Natural killer cell (primary cell): ENCODE measurements around the gene HSP90AA1. TPM values are rescaled to one million over a fixed set of nuclear protein-coding genes. Genes with fewer than 3 reads are reported as not detected.

Experiments used
- ATAC-seq, 3 donors: fragments of 150-1000 bp in 2 of 3; fragments of 200-7000 bp in 1 of 3; cut with Tn5 transposase; 1 replicate in 1 of 3; 2 replicates in 2 of 3; pipeline ENCODE4 v1.10.0; 2021; ENCODE audit warnings: mild to moderate bottlenecking in 2 of 3, moderate library complexity in 2 of 3
- DNase-seq, 2 donors: peaks; one replicate each; pipeline versions ENCODE4 v3.0.0 to v3.0.0-alpha.2; 2013 to 2021; ENCODE audit warnings: mixed read lengths in 1 of 2
- H3K27ac ChIP-seq: one replicate; pipeline ENCODE4 v1.5.1; 2013; ENCODE audit warnings: mild to moderate bottlenecking, low read length
- H3K27me3 ChIP-seq: one replicate; pipeline ENCODE4 v1.6.1; 2013; ENCODE audit warnings: low read length; ENCODE audit not compliant: control insufficient read depth, insufficient read depth
- H3K36me3 ChIP-seq: one replicate; pipeline ENCODE4 v1.6.1; 2013; ENCODE audit warnings: low read length; ENCODE audit not compliant: control insufficient read depth, insufficient read depth
- H3K4me1 ChIP-seq: one replicate; pipeline ENCODE4 v1.6.1; 2013; ENCODE audit warnings: low read length; ENCODE audit not compliant: control insufficient read depth, insufficient read depth
- H3K4me3 ChIP-seq: one replicate; pipeline ENCODE4 v1.5.1; 2013; ENCODE audit warnings: low read length
- H3K9me3 ChIP-seq: one replicate; pipeline ENCODE4 v1.6.1; 2013; ENCODE audit warnings: low read length; ENCODE audit not compliant: control insufficient read depth, insufficient read depth
- H3K27ac Mint-ChIP-seq, 2 donors: one replicate each; pipeline ENCODE4 v1.8.0; 2022; ENCODE audit warnings: mild to moderate bottlenecking in 2 of 2, mixed read lengths in 2 of 2, moderate library complexity in 1 of 2
- H3K27me3 Mint-ChIP-seq, 2 donors: one replicate each; pipeline ENCODE4 v1.8.0; 2022; ENCODE audit warnings: low read depth in 2 of 2, mixed read lengths in 2 of 2
- H3K36me3 Mint-ChIP-seq: one replicate; pipeline ENCODE4 v1.8.0; 2022; ENCODE audit warnings: mixed read lengths
- H3K4me1 Mint-ChIP-seq, 2 donors: one replicate each; pipeline ENCODE4 v1.8.0; 2022; ENCODE audit warnings: mixed read lengths in 2 of 2
- H3K4me3 Mint-ChIP-seq: one replicate; pipeline ENCODE4 v1.8.0; 2022; ENCODE audit warnings: mild to moderate bottlenecking, moderate library complexity, mixed read lengths
- H3K9me3 Mint-ChIP-seq, 2 donors: one replicate each; pipeline ENCODE4 v1.8.0; 2022; ENCODE audit warnings: mixed read lengths in 2 of 2
- CTCF ChIP-seq: fragments of 200-600 bp; IDR thresholded peaks from one replicate; pipeline ENCODE4 v1.8.0; 2022; ENCODE audit warnings: antibody characterized with exemption
- WGBS: methylation state at CpG from one replicate; pipeline ENCODE4 v1.1.7; 2013; ENCODE audit warnings: missing lambda C conversion rate; ENCODE audit not compliant: insufficient coverage; 5-methylcytosine and 5-hydroxymethylcytosine counted together
- intact Hi-C: fragments of 100-400 bp; cut with micrococcal nuclease; formaldehyde crosslinking; loops from one replicate; pipeline ENCODE4 v1.14.2; 2022
- total RNA-seq, 4 donors: library from RNA; stranded (reverse); fragments of 120-200 nt in 1 of 4; gene quantifications; one replicate each; pipeline versions ENCODE4 v1.2.3 to v1.2.4, GENCODE V29; 2013 to 2022

HSP90AA1 gene
- total RNA-seq, 3 donors from 2014 or later (not counting 1 experiment from before 2014, with no cell fraction given) = 470 to 665 (median 663) TPM

- intact Hi-C loops = loop anchor here (1.0 kb wide), 1 partner anchor 32 kb away; no protein-coding TSS in a partner anchor
- ATAC-seq = no peak
- Histone ChIP-seq H3K36me3 (no peaks in the 10 kb centered on the region), H3K9me3 (no peaks in the 10 kb centered on the region), H3K4me1 (peaks cover 17% of the 10 kb centered on the region), H3K27ac (no peak overlapping the region), H3K27me3 (no peaks in the 10 kb centered on the region), H3K4me3 (no peak overlapping the region)
- no peak overlapping the region for H3K4me3 Mint-ChIP-seq
- DNase-seq = no peak
- H3K27me3 Mint-ChIP-seq = no peaks in the 10 kb centered on the region
- WGBS = 91% methylated on average over 14 of the region's 14 CpGs
- H3K27ac Mint-ChIP-seq = no peak overlapping the region
- no peaks in the 10 kb centered on the region for H3K9me3 Mint-ChIP-seq
- no peak for TF ChIP-seq CTCF
- no peaks in the 10 kb centered on the region for H3K36me3 Mint-ChIP-seq
- H3K4me1 Mint-ChIP-seq = peaks cover 0 to 5% of the 10 kb centered on the region in 2 donors
These were observed 22.9 kb downstream of the HSP90AA1 start for GRCh38 chr14:102063808-102064429.

- Histone ChIP-seq H3K36me3 (no peaks in the 10 kb centered on the region), H3K27me3 (no peaks in the 10 kb centered on the region), H3K27ac (no peak overlapping the region), H3K9me3 (no peaks in the 10 kb centered on the region), H3K4me3 (no peak overlapping the region), H3K4me1 (peaks cover 23% of the 10 kb centered on the region)
- peaks cover under 1 to 6% of the 10 kb centered on the region in 2 donors for H3K4me1 Mint-ChIP-seq
- ATAC-seq = peak; percentile 89 to 99 (median 98)
- TF ChIP-seq CTCF = peak; percentile 29
- H3K9me3 Mint-ChIP-seq = no peaks in the 10 kb centered on the region
- 49% methylated on average over 25 of the region's 26 CpGs for WGBS
- intact Hi-C loops = loop anchor here (1.0 kb wide), 1 partner anchor 33 kb away; no protein-coding TSS in a partner anchor
- no peak overlapping the region for H3K27ac Mint-ChIP-seq
- no peaks in the 10 kb centered on the region for H3K36me3 Mint-ChIP-seq
- no peak overlapping the region for H3K4me3 Mint-ChIP-seq
- DNase-seq = peak; percentile 59 to 84
- H3K27me3 Mint-ChIP-seq = no peaks in the 10 kb centered on the region
These were observed 23.6 kb downstream of the HSP90AA1 start for GRCh38 chr14:102063109-102063807.

GRCh38 chr14:102058961-102059360 is 27.9 kb downstream of the HSP90AA1 start:
- TF ChIP-seq CTCF = no peak
- Histone ChIP-seq H3K27me3 (no peaks in the 10 kb centered on the region), H3K27ac (no peak overlapping the region), H3K9me3 (no peaks in the 10 kb centered on the region), H3K36me3 (no peaks in the 10 kb centered on the region), H3K4me3 (no peak overlapping the region), H3K4me1 (peaks cover 39% of the 10 kb centered on the region)
- 70% methylated on average over 5 of the region's 5 CpGs for WGBS
- Mint-ChIP-seq H3K9me3 (no peaks in the 10 kb centered on the region), H3K36me3 (no peaks in the 10 kb centered on the region), H3K27me3 (no peaks in the 10 kb centered on the region), H3K27ac (no peak overlapping the region), H3K4me1 (peaks cover 20 to 27% of the 10 kb centered on the region in 2 donors), H3K4me3 (no peak overlapping the region)
- DNase-seq (no peak), ATAC-seq (no peak)
- intact Hi-C loops = no loop called here
